BE2C (cell line): ENCODE data around the gene ROCK1.
A peak's percentile ranks its signal among the peaks of the same experiment; 100 is the strongest.

Experiments used
- DNase-seq: peaks from one replicate; pipeline ENCODE4 v3.0.0-alpha.2; 2020
- H3K27me3 ChIP-seq: fragments of 250-450 bp; sonication (Bioruptor Pico); 2 replicates; pipeline ENCODE4 v1.5.1; 2020; ENCODE audit warnings: mild to moderate bottlenecking
- H3K36me3 ChIP-seq: fragments of 250-450 bp; sonication (Bioruptor Pico); 2 replicates; pipeline ENCODE4 v1.5.1; 2020; ENCODE audit warnings: mild to moderate bottlenecking
- H3K4me1 ChIP-seq: fragments of 250-450 bp; sonication (Bioruptor Pico); 2 replicates; pipeline ENCODE4 v1.5.1; 2020
- H3K4me3 ChIP-seq: 2 replicates; pipeline ENCODE4 v1.5.1; 2011; ENCODE audit warnings: low read depth, low read length
- H3K9me3 ChIP-seq: fragments of 250-450 bp; sonication (Bioruptor Pico); 2 replicates; pipeline ENCODE4 v1.5.1; 2020
- CTCF ChIP-seq: IDR thresholded peaks from 2 replicates; pipeline ENCODE4 v1.5.1; 2012; ENCODE audit warnings: mild to moderate bottlenecking, low read depth, low read length

The ROCK1 gene

DNA sequence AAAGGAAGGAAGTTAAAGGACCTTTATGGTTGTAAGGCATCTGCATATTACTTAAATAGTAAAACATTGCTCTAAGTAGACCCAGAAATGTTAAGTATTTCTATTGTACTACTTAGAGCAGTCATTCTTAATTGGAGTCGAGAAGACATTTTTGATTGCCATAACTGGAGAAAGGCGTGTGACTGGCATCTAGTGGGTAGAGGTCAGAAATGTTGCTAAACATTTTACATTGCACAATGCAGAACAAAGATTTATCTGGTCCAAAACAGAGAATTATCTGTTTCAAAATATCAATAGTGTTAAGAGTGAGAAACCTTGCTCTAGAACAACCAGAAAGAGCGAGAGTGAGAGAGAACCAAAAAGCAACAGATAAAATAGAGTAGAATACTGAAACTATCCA, 23.3 kb upstream of the ROCK1 start:
- no peak overlapping the region for H3K4me3 ChIP-seq
- no peaks in the 10 kb centered on the region for H3K36me3 ChIP-seq
- no peaks in the 10 kb centered on the region for H3K4me1 ChIP-seq
- no peaks in the 10 kb centered on the region for H3K27me3 ChIP-seq
- peak; percentile 18 for TF ChIP-seq CTCF
- H3K9me3 ChIP-seq = no peaks in the 10 kb centered on the region
- DNase-seq = no peak

- Histone ChIP-seq H3K27me3 (no peaks in the 10 kb centered on the region), H3K36me3 (no peaks in the 10 kb centered on the region), H3K9me3 (no peaks in the 10 kb centered on the region), H3K4me1 (no peaks in the 10 kb centered on the region), H3K4me3 (no peak overlapping the region)
- no peak for DNase-seq
- TF ChIP-seq CTCF = no peak
Observed at GRCh38 chr18:21132398-21132918, 20.8 kb upstream of the ROCK1 start.

GRCh38 chr18:21131698-21132227, 20.1 kb upstream of the ROCK1 start:
- H3K36me3 ChIP-seq = no peaks in the 10 kb centered on the region
- TF ChIP-seq CTCF = no peak
- H3K4me3 ChIP-seq = no peak overlapping the region
- no peak for DNase-seq
- H3K9me3 ChIP-seq = no peaks in the 10 kb centered on the region
- no peaks in the 10 kb centered on the region for H3K27me3 ChIP-seq
- H3K4me1 ChIP-seq = no peaks in the 10 kb centered on the region

DNA sequence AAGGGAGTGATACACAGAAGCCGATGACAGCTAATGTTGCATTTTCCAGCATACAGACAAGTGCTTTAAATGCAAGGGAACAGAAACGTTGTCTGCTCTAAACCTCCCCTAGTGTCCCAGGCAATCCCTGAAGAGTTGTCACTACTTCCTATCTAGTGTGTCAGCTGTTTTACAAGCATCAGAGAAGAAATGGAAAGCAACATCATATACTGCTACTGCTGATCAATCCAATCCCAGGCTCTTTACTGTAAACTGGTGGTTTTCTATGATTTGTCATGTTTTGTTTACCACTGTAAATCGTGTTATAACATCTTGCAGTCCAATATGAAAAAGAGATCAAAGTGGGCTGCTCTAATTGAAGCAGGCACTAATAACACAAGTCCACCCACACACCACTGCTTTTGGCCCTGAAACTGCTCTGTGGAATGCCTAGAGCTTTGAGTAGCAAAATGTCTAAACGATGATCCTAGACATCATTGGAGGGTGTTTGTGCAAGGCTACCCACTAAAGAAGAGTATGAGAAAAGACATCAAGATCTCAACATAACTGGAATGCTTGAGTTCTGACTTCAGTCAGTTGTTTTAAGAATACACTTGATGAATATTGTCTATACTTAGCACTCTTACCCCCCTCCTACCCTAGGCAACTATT, 18.1 kb upstream of the ROCK1 start:
- Histone ChIP-seq H3K4me1 (no peaks in the 10 kb centered on the region), H3K27me3 (no peaks in the 10 kb centered on the region), H3K9me3 (no peaks in the 10 kb centered on the region), H3K4me3 (no peak overlapping the region), H3K36me3 (no peaks in the 10 kb centered on the region)
- no peak for DNase-seq
- no peak for TF ChIP-seq CTCF

- Histone ChIP-seq H3K27me3 (no peaks in the 10 kb centered on the region), H3K4me3 (no peak overlapping the region), H3K4me1 (no peaks in the 10 kb centered on the region), H3K36me3 (no peaks in the 10 kb centered on the region), H3K9me3 (no peaks in the 10 kb centered on the region)
- TF ChIP-seq CTCF = no peak
- DNase-seq = no peak
Observed at GRCh38 chr18:21123290-21123926, 11.8 kb upstream of the ROCK1 start.

GRCh38 chr18:21118806-21119205, 7.2 kb upstream of the ROCK1 start:
- no peaks in the 10 kb centered on the region for H3K36me3 ChIP-seq
- no peaks in the 10 kb centered on the region for H3K9me3 ChIP-seq
- DNase-seq = no peak
- TF ChIP-seq CTCF = no peak
- no peaks in the 10 kb centered on the region for H3K4me1 ChIP-seq
- H3K27me3 ChIP-seq = no peaks in the 10 kb centered on the region
- no peak overlapping the region for H3K4me3 ChIP-seq
